Activated T-helper 1 cell treated with anti-CD3 and anti-CD28 coated beads, Interleukin-2, amount 50 U/mL, for 16 hours (primary cell): ENCODE measurements around the gene TMC8.

Source experiments
- DNase-seq, 2 donors: peaks; one replicate each; pipeline ENCODE4 v3.0.0-alpha.2; 2020; ENCODE audit warnings: low read depth in 1 of 2, low spot score in 1 of 2

TMC8 gene

DNA sequence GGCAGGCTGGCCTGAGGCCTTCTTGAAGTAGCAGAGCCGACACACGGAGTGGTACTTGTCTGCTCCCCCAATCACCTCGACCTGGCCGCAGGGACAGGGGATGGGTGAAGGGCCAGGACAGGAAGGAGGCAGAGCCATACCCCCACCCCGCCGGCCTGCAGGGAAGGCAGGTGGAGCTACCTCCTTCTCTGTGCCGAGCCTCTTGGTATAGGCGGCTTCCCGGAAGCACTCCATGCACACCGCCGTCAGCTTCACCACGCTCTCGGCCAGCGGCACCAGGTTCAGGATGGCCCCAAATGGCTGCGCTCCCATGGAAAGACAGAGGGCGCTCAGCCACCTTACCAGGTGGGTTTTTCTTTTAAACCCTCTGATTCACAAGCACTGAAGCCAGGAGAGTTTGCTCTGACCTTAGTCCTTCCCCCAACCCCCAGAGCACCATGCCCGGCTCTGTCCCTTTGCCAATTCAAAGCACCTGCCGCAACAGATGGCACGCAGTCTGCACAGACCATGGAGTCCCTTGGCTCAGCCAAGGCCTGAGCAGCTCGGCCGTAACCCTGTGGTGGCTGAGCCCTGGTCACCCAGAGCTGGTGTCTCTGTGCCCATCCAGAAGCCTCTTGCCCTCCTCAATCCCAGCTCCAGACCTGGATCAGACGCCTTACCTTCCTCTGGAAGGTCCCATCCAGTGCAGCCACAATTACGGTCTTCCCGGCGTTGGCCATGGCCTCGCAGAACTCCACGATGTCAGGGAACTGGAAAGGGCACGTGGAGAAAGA, 44.5 kb downstream of the TMC8 start:
- DNase-seq, result no peak

DNA sequence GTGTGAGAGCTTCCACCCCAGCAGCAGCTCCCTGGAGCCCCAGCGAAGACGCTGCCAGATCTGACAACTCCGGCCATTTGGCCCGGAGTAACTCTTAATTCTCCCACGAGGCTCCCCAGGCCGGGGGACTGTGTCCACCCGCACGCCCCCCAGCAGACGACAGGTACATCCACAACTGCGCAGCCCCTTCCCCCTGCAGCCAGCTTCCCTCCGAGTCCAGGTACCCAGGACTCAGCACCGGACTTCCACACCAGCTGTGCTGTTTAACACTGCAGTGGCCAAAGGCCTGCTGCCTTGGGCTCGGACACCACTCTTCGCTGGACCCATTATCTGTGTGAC, 45.0 kb downstream of the TMC8 start:
- DNase-seq, result no peak

GRCh38 chr17:78176548-78177025, 46.0 kb downstream of the TMC8 start:
- DNase-seq, result peak; percentile 62 to 66

DNA sequence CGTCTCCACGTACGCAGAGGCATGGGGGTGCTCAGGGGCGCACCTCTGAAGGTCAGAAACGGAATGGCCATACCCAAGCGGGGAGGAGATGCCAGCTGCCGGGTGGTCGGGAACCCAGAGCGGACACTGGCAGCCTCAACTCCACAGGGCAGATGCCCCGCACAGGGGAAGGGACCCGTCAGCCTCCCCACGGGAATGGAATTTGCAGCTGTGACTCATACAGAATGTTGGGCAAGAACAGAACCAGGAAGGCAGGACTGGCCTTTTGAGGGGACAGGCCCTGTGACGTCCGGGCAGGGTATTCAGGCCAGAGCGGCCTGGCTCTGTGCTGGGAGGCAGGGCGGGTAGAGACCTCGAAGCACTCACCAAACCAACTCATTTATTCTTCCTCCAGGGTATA, 48.8 kb downstream of the TMC8 start:
- DNase-seq, result no peak

DNA sequence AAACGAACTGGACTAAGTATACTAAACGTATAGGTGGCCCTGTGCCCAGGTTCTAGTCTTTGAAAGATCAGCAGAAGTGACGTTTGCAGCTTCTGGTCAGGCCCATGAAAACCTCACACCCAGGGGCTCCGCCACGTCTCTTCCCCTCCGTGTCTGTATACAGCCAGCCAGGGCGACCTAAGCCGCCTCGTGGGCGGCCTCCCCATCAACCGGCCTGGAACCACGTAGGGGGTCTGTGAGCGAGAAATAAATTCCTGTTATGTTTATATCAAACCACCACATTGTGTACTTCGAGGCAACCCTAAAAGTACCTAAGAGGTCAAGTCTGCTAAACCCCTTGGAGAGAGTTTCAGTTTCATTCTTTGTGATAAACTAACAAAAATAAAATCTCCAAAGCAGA, 49.5 kb downstream of the TMC8 start:
- DNase-seq, result no peak

GRCh38 chr17:78180508-78180907, 49.9 kb downstream of the TMC8 start:
- no peak for DNase-seq

GRCh38 chr17:78182504-78182903, 51.9 kb downstream of the TMC8 start:
- DNase-seq, result no peak

- DNase-seq, result no peak
Observed at GRCh38 chr17:78183916-78184315, 53.3 kb downstream of the TMC8 start.

DNA sequence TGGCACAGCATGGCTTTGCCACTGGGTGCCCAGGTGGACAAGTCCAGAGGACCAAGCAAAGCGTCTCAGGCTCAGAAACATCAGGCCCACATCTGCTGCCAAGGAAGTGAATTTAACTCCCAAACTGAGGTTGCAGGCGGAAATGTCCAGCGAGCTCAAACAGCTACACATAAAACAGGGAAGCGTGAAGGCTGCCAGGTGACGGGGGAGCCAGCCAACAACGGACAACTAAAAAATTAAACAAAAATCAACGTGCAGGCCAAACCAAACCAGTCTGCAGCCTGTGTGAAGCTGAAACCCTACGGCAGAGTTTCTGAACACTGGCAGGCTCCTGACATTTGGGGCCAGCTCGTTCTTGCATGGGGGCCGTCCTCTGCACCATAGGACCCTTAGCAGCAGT, 53.8 kb downstream of the TMC8 start:
- no peak for DNase-seq

DNA sequence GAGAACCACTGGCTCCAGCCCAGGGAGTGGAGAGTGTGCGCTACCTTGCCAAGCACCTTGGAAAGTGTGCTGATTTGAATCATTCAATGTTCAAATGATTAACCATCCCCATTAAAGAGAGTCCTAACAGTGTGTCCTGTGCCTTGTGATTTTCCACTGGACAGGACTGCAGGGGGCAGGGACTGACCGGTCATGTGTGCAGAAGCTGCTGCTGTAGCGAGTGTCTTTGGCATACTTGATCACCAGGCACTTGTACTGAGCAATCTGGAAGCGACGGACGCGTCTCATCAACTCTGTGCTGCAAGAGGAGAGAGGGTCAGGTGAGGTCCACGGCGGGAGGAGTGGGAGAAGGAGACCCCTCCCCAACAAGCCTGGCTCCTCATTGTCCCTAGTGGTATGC, 54.3 kb downstream of the TMC8 start:
- no peak for DNase-seq

GRCh38 chr17:78185981-78186691, 55.6 kb downstream of the TMC8 start:
- DNase-seq, result no peak

- DNase-seq, result peak; percentile 55 to 75
Observed at GRCh38 chr17:78186692-78187595, 56.4 kb downstream of the TMC8 start, which contains the start of the genes AFMID and TK1. TSS of gene AFMID (plus strand) at chr17:78187362. CDS start at chr17:78187371, 9 bp downstream. TSS of gene TK1 (minus strand) at chr17:78187052. CDS start at chr17:78186994, 58 bp downstream.
